A549 (cell line): Measurements from ENCODE around the gene PODN. TPM values are rescaled to one million over a fixed set of nuclear protein-coding genes. Genes with fewer than 3 reads are reported as not detected.

Experiments used
- ATAC-seq, 2 experiments: fragments of 200-7000 bp in 1 of 2; fragments of >200 bp in 1 of 2; cut with Nextera tagmentation in 1 of 2; cut with Tn5 transposase in 1 of 2; 3 replicates each; pipeline versions ENCODE4 v1.8.0 to v1.9.1; 2018 to 2020; ENCODE audit warnings: mild to moderate bottlenecking in 1 of 2, moderate library complexity in 1 of 2
- CTCF ChIA-PET: fragments of 300-600 bp; sonication (Branson Sonifier 250); formaldehyde crosslinking; extraction: SDS; loops from one replicate; lab custom pipeline; 2021; ENCODE audit warnings: antibody characterized with exemption, inconsistent platforms; lab: Yijun Ruan, JAX
- POLR2A ChIA-PET: fragments of 350-600 bp; formaldehyde crosslinking; extraction: SDS; loops from one replicate; lab custom pipeline; 2021; ENCODE audit warnings: antibody characterized with exemption, inconsistent platforms; lab: Yijun Ruan, JAX
- DNase-seq, 2 experiments: peaks; one replicate each; pipeline versions ENCODE4 v3.0.0 to v3.0.0-alpha.2; 2011 to 2016; ENCODE audit warnings: low read depth in 1 of 2, low spot score in 1 of 2
- FAIRE-seq: peaks from 2 replicates; lab custom pipeline; 2011; peaks lifted over from hg19 to GRCh38; lab: Jason Lieb, UNC
- H3K27ac ChIP-seq, 2 experiments: fragments of >200 bp; sonication (Bioruptor Twin); formaldehyde crosslinking; 3 replicates each; pipeline ENCODE4 v1.5.1; 2016 to 2017
- H3K4me1 ChIP-seq: fragments of >200 bp; sonication (Bioruptor Twin); formaldehyde crosslinking; 3 replicates; pipeline ENCODE4 v1.6.1; 2016
- H3K4me2 ChIP-seq: fragments of >200 bp; sonication (Bioruptor Twin); formaldehyde crosslinking; 3 replicates; pipeline ENCODE4 v1.6.1; 2016
- H3K4me3 ChIP-seq: fragments of >200 bp; sonication (Bioruptor Twin); formaldehyde crosslinking; 3 replicates; pipeline ENCODE4 v1.5.1; 2016
- H3K9me3 ChIP-seq: fragments of >200 bp; sonication (Bioruptor Twin); formaldehyde crosslinking; 3 replicates; pipeline ENCODE4 v1.6.1; 2016
- BCL3 ChIP-seq: fragments of >200 bp; sonication (Bioruptor Twin); formaldehyde crosslinking; IDR thresholded peaks from 3 replicates; pipeline ENCODE4 v1.6.1; 2016
- BHLHE40 ChIP-seq: IDR thresholded peaks from 2 replicates; pipeline ENCODE4 v1.6.1; 2012; ENCODE audit warnings: low read depth, low read length, inconsistent platforms
- CBX8 ChIP-seq: fragments of 200-600 bp; sonication (generic); IDR thresholded peaks from 2 replicates; pipeline ENCODE4 v1.6.1; 2016
- CEBPB ChIP-seq, 2 experiments: fragments of >200 bp in 1 of 2; sonication (Bioruptor Twin) in 1 of 2; formaldehyde crosslinking in 1 of 2; IDR thresholded peaks; 2 replicates each; pipeline ENCODE4 v1.6.1; 2012 to 2016
- CTCF ChIP-seq: fragments of >200 bp; sonication (Bioruptor Twin); formaldehyde crosslinking; IDR thresholded peaks from 3 replicates; pipeline ENCODE4 v1.5.1; 2016
- ELK1 ChIP-seq: fragments of 150-350 bp; IDR thresholded peaks from 2 replicates; pipeline ENCODE4 v1.6.1; 2014; ENCODE audit warnings: low read depth, mild to moderate bottlenecking, low read length
- EP300 ChIP-seq, 2 experiments: fragments of >200 bp; sonication (Bioruptor Twin); formaldehyde crosslinking; IDR thresholded peaks; 2 replicates in 1 of 2; 3 replicates in 1 of 2; pipeline ENCODE4 v1.6.1; 2016 to 2017
- FOSB ChIP-seq: fragments of 250-450 bp; sonication (Bioruptor Pico); IDR thresholded peaks from 2 replicates; pipeline ENCODE4 v1.5.0; 2020; ENCODE audit warnings: mild to moderate bottlenecking, moderate library complexity
- FOSL2 ChIP-seq, 2 experiments: fragments of 450-650 bp in 1 of 2; fragments of >200 bp in 1 of 2; sonication (Bioruptor Twin) in 1 of 2; formaldehyde crosslinking; IDR thresholded peaks; 2 replicates each; pipeline versions ENCODE4 v1.5.0 to v1.6.1; 2016 to 2020; ENCODE audit warnings: mild to moderate bottlenecking in 1 of 2, moderate library complexity in 1 of 2
- GATA3 ChIP-seq: IDR thresholded peaks from 2 replicates; pipeline ENCODE4 v1.6.1; 2012; ENCODE audit warnings: borderline replicate concordance
- HDAC2 ChIP-seq: fragments of 200-600 bp; sonication (generic); IDR thresholded peaks from 2 replicates; pipeline ENCODE4 v1.6.1; 2016
- HEYL ChIP-seq: fragments of 250-450 bp; sonication (Bioruptor Pico); IDR thresholded peaks from 2 replicates; pipeline ENCODE4 v1.8.0; 2021; ENCODE audit warnings: mild to moderate bottlenecking, moderate library complexity
- HMGXB4 ChIP-seq: fragments of 250-450 bp; sonication (Bioruptor Pico); IDR thresholded peaks from 2 replicates; pipeline ENCODE4 v1.5.0; 2021; ENCODE audit warnings: mild to moderate bottlenecking, moderate library complexity, borderline replicate concordance
- JUN ChIP-seq, 2 experiments: fragments of >200 bp; sonication (Bioruptor Twin); formaldehyde crosslinking; IDR thresholded peaks; 2 replicates in 1 of 2; 3 replicates in 1 of 2; pipeline ENCODE4 v1.6.1; 2016 to 2017
- JUNB ChIP-seq: fragments of >200 bp; sonication (Bioruptor Twin); formaldehyde crosslinking; IDR thresholded peaks from 2 replicates; pipeline ENCODE4 v1.6.1; 2016
- KDM1A ChIP-seq: fragments of 200-600 bp; sonication (generic); IDR thresholded peaks from 2 replicates; pipeline ENCODE4 v1.6.1; 2016; ENCODE audit warnings: low read depth, mild to moderate bottlenecking
- MAX ChIP-seq: IDR thresholded peaks from 2 replicates; pipeline ENCODE4 v1.6.1; 2012
- MAZ ChIP-seq: fragments of 150-350 bp; IDR thresholded peaks from 2 replicates; pipeline ENCODE4 v1.6.1; 2014; ENCODE audit warnings: antibody characterized with exemption, low read depth, low read length, borderline replicate concordance
- POLR2AphosphoS2 ChIP-seq: conservative IDR thresholded peaks from 2 replicates; pipeline ENCODE4 v1.6.1; 2012; ENCODE audit warnings: low read length, improper control_type of control experiment, inconsistent platforms
- RAD21 ChIP-seq, 2 experiments: fragments of >200 bp in 1 of 2; sonication (Bioruptor Twin) in 1 of 2; formaldehyde crosslinking in 1 of 2; IDR thresholded peaks in 1 of 2; conservative IDR thresholded peaks in 1 of 2; 2 replicates in 1 of 2; 3 replicates in 1 of 2; pipeline ENCODE4 v1.6.1; 2012 to 2018; ENCODE audit warnings: inconsistent platforms in 1 of 2
- USF2 ChIP-seq: fragments of 450-650 bp; IDR thresholded peaks from 2 replicates; pipeline ENCODE4 v1.6.1; 2014; ENCODE audit warnings: antibody characterized with exemption
- ZSCAN20 ChIP-seq: fragments of 250-450 bp; sonication (Bioruptor Pico); IDR thresholded peaks from 2 replicates; pipeline ENCODE4 v1.8.0; 2022; ENCODE audit warnings: mild to moderate bottlenecking, moderate library complexity
- WGBS: methylation state at CpG from one replicate; pipeline ENCODE4 v1.1.6; 2017; ENCODE audit errors: missing lambda C conversion rate; 5-methylcytosine and 5-hydroxymethylcytosine counted together
- polyA plus RNA-seq, 4 experiments: library from polyadenylated mRNA; depleted of rRNA in 3 of 4; stranded (reverse); fragments of >200 nt; fragmentation: RNase III in 1 of 4; extraction: RNeasy Plus Mini Kit Qiagen cat#74134 plus additional on column Dnase treatment in 1 of 4; gene quantifications; 2 replicates in 3 of 4; 3 replicates in 1 of 4; pipeline ENCODE4 v1.2.3, GENCODE V29; 2011 to 2017

PODN gene
- polyA plus RNA-seq, 2 of the 4 experiments (the other 2 are of a cell fraction), result 0.05 TPM; not detected in 1

- TF ChIP-seq HEYL (CRISPR knock-in tag) (no peak), ELK1 (no peak), BHLHE40 (no peak), ZSCAN20 (CRISPR knock-in tag) (no peak), KDM1A (no peak)
Measured at GRCh38 chr1:53078333-53079101, 16.5 kb downstream of the PODN start (continued).

GRCh38 chr1:53079251-53079650, 17.2 kb downstream of the PODN start:
- POLR2A ChIA-PET, result no interaction called here
- H3K4me2 ChIP-seq, result no peak overlapping the region
- ATAC-seq, result no peak
- TF ChIP-seq JUNB, result no peak
- TF ChIP-seq GATA3, result no peak
- TF ChIP-seq HDAC2, result no peak
- TF ChIP-seq USF2, result no peak
- TF ChIP-seq POLR2AphosphoS2, result no peak
- TF ChIP-seq EP300 (IDR thresholded peaks at IDR 0.05), result no peak
- no peak for TF ChIP-seq BCL3
- TF ChIP-seq FOSB (CRISPR knock-in tag), result no peak
- no peak for TF ChIP-seq CBX8
- no peak for TF ChIP-seq RAD21 (conservative IDR thresholded peaks at IDR 0.05 in 1 of 2, IDR thresholded peaks at IDR 0.05 in 1 of 2)
- no peak for TF ChIP-seq JUN (IDR thresholded peaks at IDR 0.05)
- TF ChIP-seq CEBPB (IDR thresholded peaks at IDR 0.05), result no peak
- no peak for TF ChIP-seq CTCF
- no peak for TF ChIP-seq MAX
- TF ChIP-seq HEYL (CRISPR knock-in tag), result no peak
- H3K4me3 ChIP-seq, result no peak overlapping the region
- no peak for FAIRE-seq
- no peaks in the 10 kb centered on the region for H3K9me3 ChIP-seq
- H3K27ac ChIP-seq, result no peak overlapping the region
- no peak for DNase-seq
- CTCF ChIA-PET, result interaction anchor here (0.6 to 2.2 kb wide), 2 partner anchors 9 to 344 kb away, joined by 3 to 5 read pairs; no protein-coding TSS in a partner anchor
- 73% methylated on average over 4 of the region's 4 CpGs for WGBS
- no peaks in the 10 kb centered on the region; the same call in 2 of the 3 replicates for H3K4me1 ChIP-seq

- H3K9me3 ChIP-seq, result no peaks in the 10 kb centered on the region
- H3K27ac ChIP-seq, result no peak overlapping the region
- ChIA-PET POLR2A (no interaction called here), CTCF (interaction anchor here (1.1 to 2.2 kb wide), 3 partner anchors 8 to 77 kb away, joined by 3 to 5 read pairs (median 5); no protein-coding TSS in a partner anchor)
- TF ChIP-seq CEBPB (IDR thresholded peaks at IDR 0.05), result no peak
- TF ChIP-seq GATA3, result no peak
- no peak for TF ChIP-seq FOSL2 (IDR thresholded peaks at IDR 0.05)
- TF ChIP-seq FOSL2 (CRISPR knock-in tag; IDR thresholded peaks at IDR 0.05), result no peak
- no peak for TF ChIP-seq HMGXB4 (CRISPR knock-in tag)
- no peak for TF ChIP-seq MAZ
- H3K4me3 ChIP-seq, result no peak overlapping the region
- ATAC-seq (no peak), FAIRE-seq (no peak), DNase-seq (no peak)
- WGBS, result 39% methylated on average over 3 of the region's 3 CpGs
- peaks cover 7% of the 10 kb centered on the region; the same call in 2 of the 3 replicates for H3K4me1 ChIP-seq
- no peak overlapping the region for H3K4me2 ChIP-seq
Measured at GRCh38 chr1:53080041-53080440, 18.0 kb downstream of the PODN start.
